HEK293T (cell line): ENCODE measurements around the gene PLCB2.

Experiments
- ARNT ChIP-seq: fragments of 450-650 bp; IDR thresholded peaks from 2 replicates; pipeline ENCODE4 v1.6.1; 2017; ENCODE audit warnings: mild to moderate bottlenecking
- BHLHE40 ChIP-seq: fragments of 450-650 bp; IDR thresholded peaks from 2 replicates; pipeline ENCODE4 v1.6.1; 2016; ENCODE audit warnings: mild to moderate bottlenecking, moderate library complexity, borderline replicate concordance
- ELF4 ChIP-seq: fragments of 450-650 bp; IDR thresholded peaks from 2 replicates; pipeline ENCODE4 v1.6.1; 2017; ENCODE audit warnings: antibody characterized with exemption
- FOXA1 ChIP-seq: fragments of 450-650 bp; IDR thresholded peaks from 2 replicates; pipeline ENCODE4 v1.6.1; 2016; ENCODE audit warnings: mild to moderate bottlenecking
- FOXK2 ChIP-seq: fragments of 450-650 bp; IDR thresholded peaks from 2 replicates; pipeline ENCODE4 v1.6.1; 2016; ENCODE audit warnings: mild to moderate bottlenecking
- FOXM1 ChIP-seq: fragments of 450-650 bp; IDR thresholded peaks from 2 replicates; pipeline ENCODE4 v1.6.1; 2017; ENCODE audit warnings: mild to moderate bottlenecking, borderline replicate concordance
- LEF1 ChIP-seq: fragments of 450-650 bp; IDR thresholded peaks from 2 replicates; pipeline ENCODE4 v1.6.1; 2017; ENCODE audit warnings: mild to moderate bottlenecking, borderline replicate concordance
- NFRKB ChIP-seq: fragments of 450-650 bp; IDR thresholded peaks from 2 replicates; pipeline ENCODE4 v1.6.1; 2016; ENCODE audit warnings: mild to moderate bottlenecking, moderate library complexity
- SUZ12 ChIP-seq: fragments of 450-650 bp; IDR thresholded peaks from 2 replicates; pipeline ENCODE4 v1.6.1; 2016; ENCODE audit warnings: mild to moderate bottlenecking
- TARDBP ChIP-seq: fragments of 450-650 bp; IDR thresholded peaks from 2 replicates; pipeline ENCODE4 v1.6.1; 2016

DNA sequence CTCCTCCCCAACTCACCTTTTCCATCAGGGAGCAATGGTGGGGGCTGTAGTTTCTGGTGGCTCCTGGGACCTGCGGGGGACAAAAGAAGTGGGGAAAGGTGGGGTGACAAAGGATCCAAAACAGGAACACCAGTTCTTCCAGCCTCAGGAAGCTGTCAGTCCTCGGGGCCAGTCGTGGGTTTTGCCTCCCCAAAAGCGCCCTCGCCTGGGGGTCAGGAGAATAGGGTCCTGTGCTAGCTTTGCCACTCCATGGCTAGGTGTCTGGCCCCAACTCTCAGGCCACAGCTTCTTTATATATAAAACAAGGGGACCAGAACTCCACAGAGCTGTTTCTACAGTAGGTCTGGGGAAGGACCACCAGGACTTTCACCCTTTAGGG is 29.0 kb upstream of the PLCB2 start:
- TF ChIP-seq TARDBP (no peak), SUZ12 (no peak), LEF1 (no peak), FOXK2 (no peak), FOXA1 (no peak), BHLHE40 (no peak), NFRKB (no peak), FOXM1 (no peak), ELF4 (no peak), ARNT (no peak)
